GM12878 (cell line): ENCODE results near the gene CHEK1. TPM values are rescaled to one million over a fixed set of nuclear protein-coding genes. Genes with fewer than 3 reads are reported as not detected.

Experiments
- polyA plus RNA-seq, 11 experiments: library from polyadenylated mRNA; depleted of rRNA in 4 of 11; unstranded in 6 of 11; stranded (reverse) in 5 of 11; fragments of >200 nt; fragmentation: Nextera tagmentation in 4 of 11; fragmentation: Illumina TruSeq in 1 of 11; extraction: Ambion mirVana in 4 of 11; extraction: Trizol in 1 of 11; gene quantifications; 1 replicate in 1 of 11; 2 replicates in 10 of 11; pipeline versions ENCODE4 v1.2.1 to v1.2.3, GENCODE V29; 2011 to 2016; ENCODE audit warnings: inconsistent platforms in 2 of 11, missing spikeins in 2 of 11, low read depth in 1 of 11
- small RNA-seq: library from RNA; depleted of rRNA; stranded (forward); fragments of <200 nt; gene quantifications from one replicate; pipeline ENCODE3, GENCODE V24; 2014
- total RNA-seq, 4 experiments: library from RNA; depleted of rRNA in 3 of 4; stranded (reverse); fragments of >200 nt in 3 of 4; fragmentation: Illumina TruSeq in 1 of 4; extraction: Trizol in 1 of 4; gene quantifications; 2 replicates each; pipeline versions ENCODE4 v1.2.1 to v1.2.3, GENCODE V29; 2013 to 2021

CHEK1 gene
- total and polyA plus RNA-seq, 10 of the 15 experiments (the other 5 are each of a cell fraction or from before 2014, with no cell fraction given) = 42.1 to 72.9 (median 65.6) TPM

Small RNA genes within 50 kb of the gene (small RNA-seq; reads per million reads assigned to genes)
- not detected for gene RNU2-35P

Other genes with a start within 250 kb of the CHEK1 start
Only the 7 nearest of the 8 such genes appear.
- 9.0 and 15.3 TPM in 2 replicates for gene FEZ1, start 128.9 kb upstream of the CHEK1 start, total RNA-seq (2014; rRNA removed)
- gene FEZ1, start 128.9 kb upstream of the CHEK1 start, total RNA-seq (2014; rRNA removed; fragmentation: Illumina TruSeq; extraction: Trizol) = 9.8 and 10.4 TPM in 2 replicates
- gene FEZ1, start 128.9 kb upstream of the CHEK1 start, total RNA-seq (2021) = 10.1 and 11.6 TPM in 2 replicates
- gene FEZ1, start 128.9 kb upstream of the CHEK1 start, polyA plus RNA-seq (2011; rRNA removed) = 46.7 and 57.0 TPM in 2 replicates
- gene FEZ1, start 128.9 kb upstream of the CHEK1 start, polyA plus RNA-seq (2014; fragmentation: Illumina TruSeq; extraction: Trizol) = 11.5 and 12.4 TPM in 2 replicates
- gene FEZ1, start 128.9 kb upstream of the CHEK1 start, polyA plus RNA-seq (2014; fragmentation: Nextera tagmentation; extraction: Ambion mirVana) = 1 to 10 TPM; 2.7 to 4.9 TPM
- 9.4 and 12.0 TPM in 2 replicates for gene FEZ1, start 128.9 kb upstream of the CHEK1 start, polyA plus RNA-seq (2014; rRNA removed)
- gene FEZ1, start 128.9 kb upstream of the CHEK1 start, polyA plus RNA-seq (2016; fragmentation: Nextera tagmentation; extraction: Ambion mirVana) = 1 to 10 TPM; 7.6 to 8.8 TPM
- gene EI24, start 55.7 kb upstream of the CHEK1 start, total RNA-seq (2014; rRNA removed) = 76.1 and 86.5 TPM in 2 replicates
- 52.3 and 54.2 TPM in 2 replicates for gene EI24, start 55.7 kb upstream of the CHEK1 start, total RNA-seq (2014; rRNA removed; fragmentation: Illumina TruSeq; extraction: Trizol)
- 54.5 and 57.2 TPM in 2 replicates for gene EI24, start 55.7 kb upstream of the CHEK1 start, total RNA-seq (2021)
- gene EI24, start 55.7 kb upstream of the CHEK1 start, polyA plus RNA-seq (2011; rRNA removed) = 84.6 and 87.0 TPM in 2 replicates
- 80.7 and 89.6 TPM in 2 replicates for gene EI24, start 55.7 kb upstream of the CHEK1 start, polyA plus RNA-seq (2014; fragmentation: Illumina TruSeq; extraction: Trizol)
- 10 to 100 TPM; 20.3 to 32.8 TPM for gene EI24, start 55.7 kb upstream of the CHEK1 start, polyA plus RNA-seq (2014; fragmentation: Nextera tagmentation; extraction: Ambion mirVana)
- 61.5 and 64.7 TPM in 2 replicates for gene EI24, start 55.7 kb upstream of the CHEK1 start, polyA plus RNA-seq (2014; rRNA removed)
- gene EI24, start 55.7 kb upstream of the CHEK1 start, polyA plus RNA-seq (2016; fragmentation: Nextera tagmentation; extraction: Ambion mirVana) = 100 to 1,000 TPM; 122 to 127 TPM
- 139 and 141 TPM in 2 replicates for gene STT3A, start 32.3 kb upstream of the CHEK1 start, total RNA-seq (2014; rRNA removed)
- gene STT3A, start 32.3 kb upstream of the CHEK1 start, total RNA-seq (2014; rRNA removed; fragmentation: Illumina TruSeq; extraction: Trizol) = 92.0 and 94.7 TPM in 2 replicates
- gene STT3A, start 32.3 kb upstream of the CHEK1 start, total RNA-seq (2021) = 112 and 114 TPM in 2 replicates
- 152 and 188 TPM in 2 replicates for gene STT3A, start 32.3 kb upstream of the CHEK1 start, polyA plus RNA-seq (2011; rRNA removed)
- gene STT3A, start 32.3 kb upstream of the CHEK1 start, polyA plus RNA-seq (2014; fragmentation: Illumina TruSeq; extraction: Trizol) = 124 and 151 TPM in 2 replicates
- 100 to 1,000 TPM in 1 of 2 experiments, 10 to 100 TPM in 1; 82.9 to 103 TPM for gene STT3A, start 32.3 kb upstream of the CHEK1 start, polyA plus RNA-seq (2014; fragmentation: Nextera tagmentation; extraction: Ambion mirVana)
- gene STT3A, start 32.3 kb upstream of the CHEK1 start, polyA plus RNA-seq (2014; rRNA removed) = 65.2 and 74.4 TPM in 2 replicates
- gene STT3A, start 32.3 kb upstream of the CHEK1 start, polyA plus RNA-seq (2016; fragmentation: Nextera tagmentation; extraction: Ambion mirVana) = 100 to 1,000 TPM; 193 to 202 TPM
- gene ACRV1, start 55.7 kb downstream of the CHEK1 start, total RNA-seq (2014; rRNA removed) = 0.11 TPM in 1 of 2 replicates, not detected in the other
- 0.09 TPM in 1 of 2 replicates, not detected in the other for gene ACRV1, start 55.7 kb downstream of the CHEK1 start, total RNA-seq (2014; rRNA removed; fragmentation: Illumina TruSeq; extraction: Trizol)
- gene ACRV1, start 55.7 kb downstream of the CHEK1 start, total RNA-seq (2021) = 0.21 TPM in 1 of 2 replicates, not detected in the other
- not detected in 2 replicates for gene ACRV1, start 55.7 kb downstream of the CHEK1 start, polyA plus RNA-seq (2011; rRNA removed)
- 0.10 TPM in 1 of 2 replicates, not detected in the other for gene ACRV1, start 55.7 kb downstream of the CHEK1 start, polyA plus RNA-seq (2014; fragmentation: Illumina TruSeq; extraction: Trizol)
- gene ACRV1, start 55.7 kb downstream of the CHEK1 start, polyA plus RNA-seq (2014; fragmentation: Nextera tagmentation; extraction: Ambion mirVana) = under 1 TPM; 0.20 to 0.60 TPM
- gene ACRV1, start 55.7 kb downstream of the CHEK1 start, polyA plus RNA-seq (2014; rRNA removed) = 0.26 TPM in 1 of 2 replicates, not detected in the other
- gene ACRV1, start 55.7 kb downstream of the CHEK1 start, polyA plus RNA-seq (2016; fragmentation: Nextera tagmentation; extraction: Ambion mirVana) = under 1 TPM; 0.78 to 0.82 TPM
- not detected in 2 replicates for gene PATE1, start 121.1 kb downstream of the CHEK1 start, total RNA-seq (2014; rRNA removed)
- gene PATE1, start 121.1 kb downstream of the CHEK1 start, total RNA-seq (2014; rRNA removed; fragmentation: Illumina TruSeq; extraction: Trizol) = not detected in 2 replicates
- not detected in 2 replicates for gene PATE1, start 121.1 kb downstream of the CHEK1 start, total RNA-seq (2021)
- not detected in 2 replicates for gene PATE1, start 121.1 kb downstream of the CHEK1 start, polyA plus RNA-seq (2011; rRNA removed)
- not detected in 2 replicates for gene PATE1, start 121.1 kb downstream of the CHEK1 start, polyA plus RNA-seq (2014; fragmentation: Illumina TruSeq; extraction: Trizol)
- not detected for gene PATE1, start 121.1 kb downstream of the CHEK1 start, polyA plus RNA-seq (2014; fragmentation: Nextera tagmentation; extraction: Ambion mirVana)
- not detected in 2 replicates for gene PATE1, start 121.1 kb downstream of the CHEK1 start, polyA plus RNA-seq (2014; rRNA removed)
- gene PATE1, start 121.1 kb downstream of the CHEK1 start, polyA plus RNA-seq (2016; fragmentation: Nextera tagmentation; extraction: Ambion mirVana) = not detected
- gene PATE2, start 153.7 kb downstream of the CHEK1 start, total RNA-seq (2014; rRNA removed) = not detected in 2 replicates
- gene PATE2, start 153.7 kb downstream of the CHEK1 start, total RNA-seq (2014; rRNA removed; fragmentation: Illumina TruSeq; extraction: Trizol) = 0.09 TPM in 1 of 2 replicates, not detected in the other
- not detected in 2 replicates for gene PATE2, start 153.7 kb downstream of the CHEK1 start, total RNA-seq (2021)
- 0.04 TPM in 1 of 2 replicates, not detected in the other for gene PATE2, start 153.7 kb downstream of the CHEK1 start, polyA plus RNA-seq (2011; rRNA removed)
- 0.09 TPM in 1 of 2 replicates, not detected in the other for gene PATE2, start 153.7 kb downstream of the CHEK1 start, polyA plus RNA-seq (2014; fragmentation: Illumina TruSeq; extraction: Trizol)
- gene PATE2, start 153.7 kb downstream of the CHEK1 start, polyA plus RNA-seq (2014; fragmentation: Nextera tagmentation; extraction: Ambion mirVana) = not detected
- gene PATE2, start 153.7 kb downstream of the CHEK1 start, polyA plus RNA-seq (2014; rRNA removed) = not detected in 2 replicates
- not detected for gene PATE2, start 153.7 kb downstream of the CHEK1 start, polyA plus RNA-seq (2016; fragmentation: Nextera tagmentation; extraction: Ambion mirVana)
- not detected in 2 replicates for gene PATE3, start 163.0 kb downstream of the CHEK1 start, total RNA-seq (2014; rRNA removed)
- not detected in 2 replicates for gene PATE3, start 163.0 kb downstream of the CHEK1 start, total RNA-seq (2014; rRNA removed; fragmentation: Illumina TruSeq; extraction: Trizol)
- gene PATE3, start 163.0 kb downstream of the CHEK1 start, total RNA-seq (2021) = not detected in 2 replicates
- not detected in 2 replicates for gene PATE3, start 163.0 kb downstream of the CHEK1 start, polyA plus RNA-seq (2011; rRNA removed)
- gene PATE3, start 163.0 kb downstream of the CHEK1 start, polyA plus RNA-seq (2014; fragmentation: Illumina TruSeq; extraction: Trizol) = not detected in 2 replicates
- not detected for gene PATE3, start 163.0 kb downstream of the CHEK1 start, polyA plus RNA-seq (2014; fragmentation: Nextera tagmentation; extraction: Ambion mirVana)
- not detected in 2 replicates for gene PATE3, start 163.0 kb downstream of the CHEK1 start, polyA plus RNA-seq (2014; rRNA removed)
- gene PATE3, start 163.0 kb downstream of the CHEK1 start, polyA plus RNA-seq (2016; fragmentation: Nextera tagmentation; extraction: Ambion mirVana) = not detected